ENCODE data around the gene SETD7.

- TF ChIP-seq CTCF (IDR thresholded peaks at IDR 0.05), result no peak
- no peak for TF ChIP-seq EZH2 (IDR thresholded peaks at IDR 0.05)
These were observed 49.5 kb upstream of the SETD7 start for GRCh38 chr4:139605516-139605915.

Data from neural progenitor cell (in vitro differentiated cells).